Liver (tissue), 9 donors: ENCODE measurements around the gene HCRT. TPM values are rescaled to one million over a fixed set of nuclear protein-coding genes. Genes with fewer than 3 reads are reported as not detected.

ENCODE experiments used
- DNase-seq: peaks from one replicate; pipeline ENCODE4 v3.0.0-alpha.2; 2017; ENCODE audit warnings: low spot score
- H3K27ac ChIP-seq, 2 donors: one replicate each; pipeline ENCODE4 v1.7.0; 2013; ENCODE audit warnings: inconsistent platforms in 2 of 2, low read length in 2 of 2, control low read depth in 1 of 2, low read depth in 1 of 2, mild to moderate bottlenecking in 1 of 2
- H3K27me3 ChIP-seq, 4 donors: one replicate each; pipeline versions ENCODE4 v1.6.1 to v1.7.0; 2013; ENCODE audit warnings: low read length in 3 of 4, inconsistent platforms in 1 of 4, mild to moderate bottlenecking in 1 of 4, moderate library complexity in 1 of 4; ENCODE audit not compliant: control insufficient read depth in 4 of 4, insufficient read depth in 4 of 4
- H3K36me3 ChIP-seq, 4 donors: one replicate each; pipeline versions ENCODE4 v1.6.1 to v1.7.0; 2013; ENCODE audit warnings: low read length in 3 of 4, mild to moderate bottlenecking in 3 of 4, low read depth in 1 of 4, moderate library complexity in 1 of 4; ENCODE audit not compliant: control insufficient read depth in 4 of 4, insufficient read depth in 3 of 4
- H3K4me1 ChIP-seq, 4 donors: one replicate each; pipeline versions ENCODE4 v1.6.1 to v1.7.0; 2013; ENCODE audit warnings: low read length in 3 of 4, mild to moderate bottlenecking in 3 of 4, moderate library complexity in 1 of 4; ENCODE audit not compliant: control insufficient read depth in 4 of 4, insufficient read depth in 4 of 4
- H3K4me3 ChIP-seq, 3 donors: one replicate each; pipeline versions ENCODE4 v1.6.1 to v1.7.0; 2013; ENCODE audit warnings: low read length in 3 of 3, control low read depth in 1 of 3, low read depth in 1 of 3, mild to moderate bottlenecking in 1 of 3
- H3K9ac ChIP-seq, 2 donors: one replicate each; pipeline ENCODE4 v1.7.0; 2013; ENCODE audit warnings: low read length in 2 of 2, mild to moderate bottlenecking in 2 of 2, moderate library complexity in 2 of 2, control low read depth in 1 of 2, low read depth in 1 of 2
- H3K9me3 ChIP-seq, 4 donors: one replicate each; pipeline versions ENCODE4 v1.6.1 to v1.7.0; 2013; ENCODE audit warnings: low read length in 3 of 4; ENCODE audit not compliant: control insufficient read depth in 4 of 4
- ATF3 ChIP-seq: IDR thresholded peaks from 2 replicates; pipeline ENCODE4 v1.6.1; 2016; ENCODE audit warnings: antibody characterized with exemption
- CTCF ChIP-seq: fragments of 150-350 bp; IDR thresholded peaks from 2 replicates; pipeline ENCODE4 v1.5.1; 2017; ENCODE audit warnings: improper control_type of control experiment, low read depth, low read length; ENCODE audit not compliant: missing input control
- EGR1 ChIP-seq, 2 donors: IDR thresholded peaks; 2 replicates each; pipeline ENCODE4 v1.6.1; 2016 to 2018; ENCODE audit warnings: antibody characterized with exemption in 2 of 2, low read depth in 2 of 2
- FOXA1 ChIP-seq: IDR thresholded peaks from 2 replicates; pipeline ENCODE4 v1.6.1; 2016; ENCODE audit warnings: antibody characterized with exemption
- FOXA2 ChIP-seq: IDR thresholded peaks from 2 replicates; pipeline ENCODE4 v1.6.1; 2016; ENCODE audit warnings: antibody characterized with exemption
- GABPA ChIP-seq, 2 donors: IDR thresholded peaks in 1 of 2; conservative IDR thresholded peaks in 1 of 2; 2 replicates each; pipeline ENCODE4 v1.6.1; 2016; ENCODE audit warnings: antibody characterized with exemption in 2 of 2, mild to moderate bottlenecking in 1 of 2, moderate library complexity in 1 of 2
- HNF4A ChIP-seq, 2 donors: conservative IDR thresholded peaks; 2 replicates each; pipeline ENCODE4 v1.6.1; 2016; ENCODE audit warnings: antibody characterized with exemption in 2 of 2, mild to moderate bottlenecking in 2 of 2
- JUND ChIP-seq, 2 donors: IDR thresholded peaks; 2 replicates each; pipeline ENCODE4 v1.6.1; 2016; ENCODE audit warnings: antibody characterized with exemption in 2 of 2
- MAX ChIP-seq: IDR thresholded peaks from 2 replicates; pipeline ENCODE4 v1.6.1; 2016; ENCODE audit warnings: antibody characterized with exemption
- NR2F2 ChIP-seq: IDR thresholded peaks from 2 replicates; pipeline ENCODE4 v1.6.1; 2016; ENCODE audit warnings: antibody characterized with exemption
- REST ChIP-seq: IDR thresholded peaks from 2 replicates; pipeline ENCODE4 v1.6.1; 2016; ENCODE audit warnings: antibody characterized with exemption, mild to moderate bottlenecking
- RXRA ChIP-seq, 2 donors: IDR thresholded peaks; 2 replicates each; pipeline ENCODE4 v1.6.1; 2017 to 2018; ENCODE audit warnings: antibody characterized with exemption in 2 of 2, mild to moderate bottlenecking in 1 of 2
- SP1 ChIP-seq: IDR thresholded peaks from 2 replicates; pipeline ENCODE4 v1.6.1; 2018; ENCODE audit warnings: antibody characterized with exemption, mild to moderate bottlenecking
- ZBTB33 ChIP-seq: IDR thresholded peaks from 2 replicates; pipeline ENCODE4 v1.6.1; 2016; ENCODE audit warnings: antibody characterized with exemption
- WGBS: extraction: QIAGEN DNeasy Blood & Tissue Kit; methylation state at CpG from one replicate; pipeline ENCODE4 v1.1.7; 2013; 5-methylcytosine and 5-hydroxymethylcytosine counted together
- polyA plus RNA-seq, 2 donors: library from polyadenylated mRNA; stranded (reverse) in 1 of 2; unstranded in 1 of 2; fragments of 200-250 nt in 1 of 2; fragments of >200 nt in 1 of 2; fragmentation: Nextera tagmentation in 1 of 2; extraction: Ambion mirVana in 1 of 2; gene quantifications; one replicate each; pipeline versions ENCODE4 v1.2.1 to v1.2.3, GENCODE V29; 2013 to 2015
- total RNA-seq, 2 donors: library from RNA; depleted of rRNA; stranded (reverse); fragments of >200 nt; gene quantifications; one replicate each; pipeline ENCODE4 v1.2.3, GENCODE V29; 2014
- donor health status: healthy.
- donor health status: healthy.
- donor health status: healthy.
- donor health status: healthy.
- donor health status: healthy.

HCRT gene
- total and polyA plus RNA-seq, 4 donors: not detected

- no peaks in the 10 kb centered on the region for H3K27me3 ChIP-seq
- H3K27ac ChIP-seq: peak overlapping the region; percentile 75 to 81
- H3K4me3 ChIP-seq: peak overlapping the region; percentile 80 to 98 (median 97)
- TF ChIP-seq SP1 (no peak), NR2F2 (no peak), ZBTB33 (no peak), RXRA (IDR thresholded peaks at IDR 0.05) (no peak), MAX (no peak), HNF4A (conservative IDR thresholded peaks at IDR 0.05) (no peak), FOXA2 (no peak), FOXA1 (no peak), ATF3 (no peak), CTCF (no peak), EGR1 (IDR thresholded peaks at IDR 0.05; ENCODE audit: low read depth in 2 of 2) (no peak), GABPA (IDR thresholded peaks at IDR 0.05 in 1 of 2, conservative IDR thresholded peaks at IDR 0.05 in 1 of 2) (no peak), JUND (IDR thresholded peaks at IDR 0.05) (no peak), REST (no peak)
- DNase-seq: no peak
- H3K9ac ChIP-seq: peak overlapping the region; percentile 91 to 95
- peaks cover 0 to 24% (median 18%) of the 10 kb centered on the region in 4 donors for H3K4me1 ChIP-seq
- WGBS: 5% methylated on average over 15 of the region's 15 CpGs
- H3K36me3 ChIP-seq: no peaks in the 10 kb centered on the region
- no peaks in the 10 kb centered on the region for H3K9me3 ChIP-seq
Measured at GRCh38 chr17:42153919-42154742, 31.1 kb downstream of the HCRT start.
